Panc1 (cell line): ENCODE measurements around the gene CHAC2.

Experiments used
- POLR2AphosphoS5 ChIP-seq: IDR thresholded peaks from 2 replicates; pipeline ENCODE4 v1.6.1; 2012; ENCODE audit warnings: mild to moderate bottlenecking, low read depth, low read length, moderate library complexity
- REST ChIP-seq, 2 experiments: IDR thresholded peaks; 2 replicates each; pipeline ENCODE4 v1.6.1; 2011 to 2012; ENCODE audit warnings: low read depth in 2 of 2, control low read depth in 1 of 2, low read length in 1 of 2, mild to moderate bottlenecking in 1 of 2, moderate library complexity in 1 of 2; ENCODE audit not compliant: insufficient read depth in 1 of 2
- SIN3A ChIP-seq: IDR thresholded peaks from 2 replicates; pipeline ENCODE4 v1.6.1; 2012; ENCODE audit warnings: low read depth, mild to moderate bottlenecking, low read length, moderate library complexity, borderline replicate concordance; ENCODE audit not compliant: insufficient read depth
- TCF7L2 ChIP-seq: IDR thresholded peaks from 2 replicates; pipeline ENCODE4 v1.6.1; 2011; ENCODE audit warnings: mild to moderate bottlenecking, low read depth, low read length, inconsistent platforms
- TF ChIP-seq, protein P1 (sequence below): fragments of 450-650 bp; IDR thresholded peaks from 2 replicates; pipeline ENCODE4 v1.5.1; 2017; ENCODE audit warnings: mild to moderate bottlenecking

GRCh38 chr2:53819634-53820033 is 52.0 kb downstream of the CHAC2 start:
- TF ChIP-seq REST (IDR thresholded peaks at IDR 0.05; ENCODE audit: insufficient read depth in 1 of 2, low read depth in 2 of 2, low read length in 1 of 2) = no peak
- TF ChIP-seq, protein P1, sequence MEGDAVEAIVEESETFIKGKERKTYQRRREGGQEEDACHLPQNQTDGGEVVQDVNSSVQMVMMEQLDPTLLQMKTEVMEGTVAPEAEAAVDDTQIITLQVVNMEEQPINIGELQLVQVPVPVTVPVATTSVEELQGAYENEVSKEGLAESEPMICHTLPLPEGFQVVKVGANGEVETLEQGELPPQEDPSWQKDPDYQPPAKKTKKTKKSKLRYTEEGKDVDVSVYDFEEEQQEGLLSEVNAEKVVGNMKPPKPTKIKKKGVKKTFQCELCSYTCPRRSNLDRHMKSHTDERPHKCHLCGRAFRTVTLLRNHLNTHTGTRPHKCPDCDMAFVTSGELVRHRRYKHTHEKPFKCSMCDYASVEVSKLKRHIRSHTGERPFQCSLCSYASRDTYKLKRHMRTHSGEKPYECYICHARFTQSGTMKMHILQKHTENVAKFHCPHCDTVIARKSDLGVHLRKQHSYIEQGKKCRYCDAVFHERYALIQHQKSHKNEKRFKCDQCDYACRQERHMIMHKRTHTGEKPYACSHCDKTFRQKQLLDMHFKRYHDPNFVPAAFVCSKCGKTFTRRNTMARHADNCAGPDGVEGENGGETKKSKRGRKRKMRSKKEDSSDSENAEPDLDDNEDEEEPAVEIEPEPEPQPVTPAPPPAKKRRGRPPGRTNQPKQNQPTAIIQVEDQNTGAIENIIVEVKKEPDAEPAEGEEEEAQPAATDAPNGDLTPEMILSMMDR = no peak
- no peak for TF ChIP-seq SIN3A
- no peak for TF ChIP-seq POLR2AphosphoS5
- no peak for TF ChIP-seq TCF7L2
